ENCODE data around the gene AKAP9. TPM values are rescaled to one million over a fixed set of nuclear protein-coding genes. Genes with fewer than 3 reads are reported as not detected.

AKAP9 gene
- total RNA-seq, 1 experiment from 2014 or later: 62.6 TPM

- no peak for DNase-seq (ENCODE audit: low spot score)
- ChIA-PET POLR2A (ENCODE audit: low non-redundant PET) (no interaction called here), CTCF (no interaction called here)
- Histone ChIP-seq H3K4me1 (ENCODE audit: insufficient read depth, low read length, poor library complexity, severe bottlenecking) (no peaks in the 10 kb centered on the region), H3K27me3 (replicated peaks; ENCODE audit: insufficient read depth, low read depth, low read length, poor library complexity) (no peaks in the 10 kb centered on the region), H3K27ac (ENCODE audit: low read depth, low read length, poor library complexity, severe bottlenecking) (no peak overlapping the region), H3K9me3 (ENCODE audit: low read depth, low read length, poor library complexity, severe bottlenecking) (no peaks in the 10 kb centered on the region), H3K4me3 (ENCODE audit: low read depth, low read length, poor library complexity, severe bottlenecking) (no peak overlapping the region), H3K36me3 (ENCODE audit: insufficient read depth, low read length, poor library complexity, severe bottlenecking) (no peaks in the 10 kb centered on the region)
- TF ChIP-seq CTCF (conservative IDR thresholded peaks at IDR 0.05; ENCODE audit: low read depth, low read length) (no peak), EZH2 (IDR thresholded peaks at IDR 0.05; ENCODE audit: borderline replicate concordance, low read depth, low read length, poor library complexity, severe bottlenecking) (no peak)
- intact Hi-C loops (cut with micrococcal nuclease; ENCODE audit: unreplicated experiment): no loop called here
- BruUV-seq (replicated peaks): no TSS peak
Measured at GRCh38 chr7:92156990-92157389, 216.3 kb downstream of the AKAP9 start.

- no TSS peak for BruUV-seq (replicated peaks)
- Histone ChIP-seq H3K36me3 (ENCODE audit: insufficient read depth, low read length, poor library complexity, severe bottlenecking) (no peaks in the 10 kb centered on the region), H3K27ac (ENCODE audit: low read depth, low read length, poor library complexity, severe bottlenecking) (no peak overlapping the region), H3K9me3 (ENCODE audit: low read depth, low read length, poor library complexity, severe bottlenecking) (no peaks in the 10 kb centered on the region), H3K4me1 (ENCODE audit: insufficient read depth, low read length, poor library complexity, severe bottlenecking) (no peaks in the 10 kb centered on the region), H3K4me3 (ENCODE audit: low read depth, low read length, poor library complexity, severe bottlenecking) (no peak overlapping the region), H3K27me3 (replicated peaks; ENCODE audit: insufficient read depth, low read depth, low read length, poor library complexity) (peaks cover 12% of the 10 kb centered on the region)
- POLR2A ChIA-PET (ENCODE audit: low non-redundant PET): no interaction called here
- TF ChIP-seq CTCF (conservative IDR thresholded peaks at IDR 0.05; ENCODE audit: low read depth, low read length) (no peak), EZH2 (IDR thresholded peaks at IDR 0.05; ENCODE audit: borderline replicate concordance, low read depth, low read length, poor library complexity, severe bottlenecking) (no peak)
- no peak for DNase-seq (ENCODE audit: low spot score)
- CTCF ChIA-PET: no interaction called here
- intact Hi-C loops (cut with micrococcal nuclease; ENCODE audit: unreplicated experiment): no loop called here
Measured at GRCh38 chr7:92158660-92159575, 218.3 kb downstream of the AKAP9 start.

Other genes starting within 250 kb of the AKAP9 start
- gene MTERF1, start 60.2 kb upstream of the AKAP9 start, total RNA-seq (2021): 23.0 and 31.9 TPM in 2 replicates
- 123 and 150 TPM in 2 replicates for gene CYP51A1, start 193.6 kb downstream of the AKAP9 start, total RNA-seq (2021)
- 0.11 TPM in 1 of 2 replicates, not detected in the other for gene LRRD1, start 238.3 kb downstream of the AKAP9 start, total RNA-seq (2021)

All from A673 (cell line).